ENCODE measurements around the gene INPP4B.
"Not testable (repeated sequence)": the region's sequence is repeated elsewhere in the genome, so short reads cannot be mapped to it uniquely, and the experiment has no call there.

Gene INPP4B

GRCh38 chr4:142535009-142535408, 311.1 kb downstream of the INPP4B start:
- DNase-seq = no peak

GRCh38 chr4:142532054-142532453, 314.0 kb downstream of the INPP4B start:
- DNase-seq = no peak

GRCh38 chr4:142530728-142531127, 315.4 kb downstream of the INPP4B start:
- no peak for DNase-seq

GRCh38 chr4:142528433-142528832, 317.7 kb downstream of the INPP4B start:
- DNase-seq = no peak

- no peak for DNase-seq
Measured at GRCh38 chr4:142523111-142523510, 323.0 kb downstream of the INPP4B start.

- no peak for DNase-seq
Measured at GRCh38 chr4:142519342-142519741, 326.8 kb downstream of the INPP4B start.

- no peak for DNase-seq
Measured at GRCh38 chr4:142516686-142517526, 329.2 kb downstream of the INPP4B start.

GRCh38 chr4:142512161-142512560, 333.9 kb downstream of the INPP4B start:
- no peak for DNase-seq

GRCh38 chr4:142509881-142510280, 336.2 kb downstream of the INPP4B start:
- DNase-seq = no peak

- not testable (repeated sequence) for DNase-seq
Measured at GRCh38 chr4:142509381-142509780, 336.7 kb downstream of the INPP4B start.

- no peak for DNase-seq
Measured at GRCh38 chr4:142500966-142501365, 345.1 kb downstream of the INPP4B start.

- DNase-seq = no peak
Measured at GRCh38 chr4:142497606-142498005, 348.5 kb downstream of the INPP4B start.

- DNase-seq = no peak
Measured at GRCh38 chr4:142493255-142494110, 352.6 kb downstream of the INPP4B start.

- no peak for DNase-seq
Measured at GRCh38 chr4:142485452-142485851, 360.6 kb downstream of the INPP4B start.

GRCh38 chr4:142480244-142480643, 365.9 kb downstream of the INPP4B start:
- DNase-seq = no peak

- no peak for DNase-seq
Measured at GRCh38 chr4:142475663-142476062, 370.4 kb downstream of the INPP4B start.

GRCh38 chr4:142474398-142475087, 371.6 kb downstream of the INPP4B start:
- DNase-seq = no peak

- DNase-seq = no peak
Measured at GRCh38 chr4:142473960-142474338, 372.2 kb downstream of the INPP4B start.

GRCh38 chr4:142473218-142473959, 372.7 kb downstream of the INPP4B start:
- no peak for DNase-seq

GRCh38 chr4:142467088-142467487, 379.0 kb downstream of the INPP4B start:
- DNase-seq = no peak

GRCh38 chr4:142465526-142465925, 380.6 kb downstream of the INPP4B start:
- no peak for DNase-seq

GRCh38 chr4:142463206-142463605, 382.9 kb downstream of the INPP4B start:
- no peak for DNase-seq

Measured in stimulated activated CD4-positive, alpha-beta T cell treated with anti-CD3 and anti-CD28 coated beads, Interleukin-15, amount 100 ng/mL, for 24 hours (primary cell).